SHP77 (cell line): Measurements from ENCODE around the gene RHOD.

Experiments used
- DNase-seq, 2 experiments: peaks; one replicate each; lab custom pipeline; 2025; lab: John Stamatoyannopoulos, UW

The RHOD gene, protein sequence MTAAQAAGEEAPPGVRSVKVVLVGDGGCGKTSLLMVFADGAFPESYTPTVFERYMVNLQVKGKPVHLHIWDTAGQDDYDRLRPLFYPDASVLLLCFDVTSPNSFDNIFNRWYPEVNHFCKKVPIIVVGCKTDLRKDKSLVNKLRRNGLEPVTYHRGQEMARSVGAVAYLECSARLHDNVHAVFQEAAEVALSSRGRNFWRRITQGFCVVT

DNA sequence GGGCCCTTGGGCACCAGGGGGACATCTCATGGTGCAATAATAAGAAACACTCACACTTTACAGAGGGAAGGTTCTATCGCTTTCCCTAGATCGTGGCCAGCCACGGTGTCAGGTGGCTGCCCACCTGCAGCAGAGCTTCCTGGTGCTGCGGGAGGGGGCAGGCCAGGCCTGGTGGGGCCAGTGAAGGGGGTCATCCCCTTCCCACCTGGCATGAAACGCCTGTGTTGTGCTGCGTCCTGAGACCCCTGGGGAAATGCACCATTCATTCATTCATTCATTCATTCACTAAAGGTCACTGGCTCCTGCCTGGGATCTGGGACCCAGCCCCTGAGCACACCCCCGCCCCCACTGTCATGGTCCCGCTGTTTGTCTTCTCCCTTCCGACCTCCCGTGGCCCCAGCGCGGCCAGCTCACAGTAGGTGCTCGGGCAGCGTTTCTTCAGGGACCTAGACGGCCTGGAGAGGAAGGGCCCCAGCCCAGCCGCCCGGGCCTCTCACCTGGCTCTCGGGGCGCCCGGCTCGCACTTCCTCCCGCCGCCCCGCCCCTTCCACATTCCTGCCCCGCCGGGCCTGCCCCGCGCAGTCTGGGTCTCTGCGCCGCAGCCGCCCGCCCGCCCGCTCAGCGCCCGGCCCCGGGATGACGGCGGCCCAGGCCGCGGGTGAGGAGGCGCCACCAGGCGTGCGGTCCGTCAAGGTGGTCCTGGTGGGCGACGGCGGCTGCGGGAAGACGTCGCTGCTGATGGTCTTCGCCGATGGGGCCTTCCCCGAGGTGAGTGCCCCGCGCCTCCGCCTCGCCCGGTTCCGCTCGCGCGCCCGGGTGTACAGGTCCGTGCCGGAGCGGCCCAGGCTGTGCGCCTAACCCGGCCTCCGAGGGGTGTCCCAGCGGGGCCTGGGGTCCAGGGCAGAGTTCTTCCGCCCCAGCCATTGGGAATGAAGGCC lies at the start of gene RHOD:
TSS of gene RHOD (plus strand) at position 581 of the 938 bp plus-strand sequence. CDS start at position 637, 56 bp downstream.
- no peak for DNase-seq

DNA sequence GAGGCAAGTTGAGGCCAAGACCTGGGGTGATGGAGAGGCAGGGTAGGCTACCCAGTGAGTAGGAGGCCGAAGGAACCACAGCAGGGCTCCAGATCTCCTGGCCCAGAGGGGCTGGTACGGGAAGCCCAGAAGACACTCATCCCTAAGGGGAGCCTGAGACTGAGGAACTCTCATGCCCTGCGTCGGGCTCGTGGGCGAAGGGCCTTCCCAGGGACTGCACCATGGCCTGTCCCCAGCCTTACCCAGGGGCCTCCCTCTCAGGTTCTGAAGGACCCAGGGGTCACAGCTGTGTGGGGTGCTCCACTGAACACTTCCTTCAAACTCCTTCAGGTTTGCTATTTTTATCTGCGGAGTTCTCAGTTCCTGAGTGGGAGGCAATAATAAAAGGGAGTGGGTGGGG lies 49.5 kb upstream of the RHOD start:
- DNase-seq = no peak

DNA sequence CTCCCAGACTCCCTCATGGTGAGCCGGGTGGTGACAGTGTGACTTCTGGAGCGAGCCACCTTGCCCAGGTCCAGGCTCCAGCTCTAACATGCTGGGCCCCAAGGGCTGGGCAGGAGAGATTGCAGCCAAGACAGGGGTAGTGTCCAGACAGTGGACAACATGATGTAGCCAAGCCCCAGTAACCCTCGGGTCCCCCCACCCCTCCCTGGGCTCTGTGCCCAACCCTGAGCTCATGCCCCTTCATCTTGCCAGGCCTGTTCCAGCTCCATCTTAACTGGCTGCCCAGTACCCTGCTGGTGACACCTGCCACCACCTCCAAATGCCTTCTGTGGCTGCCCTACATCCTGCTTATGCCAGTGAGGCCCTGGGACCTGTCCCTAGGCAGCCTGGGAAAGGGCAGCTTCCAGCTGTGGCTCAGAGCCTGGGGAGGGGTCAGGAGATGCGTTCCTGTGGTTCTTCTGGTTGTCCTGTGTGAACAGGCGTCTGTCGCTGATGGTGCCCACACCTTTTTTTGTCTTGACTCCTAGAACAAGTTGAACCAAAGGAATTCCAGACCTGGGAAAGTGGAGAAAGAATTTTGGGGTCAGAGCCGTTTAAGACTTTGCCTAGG lies 46.2 kb upstream of the RHOD start:
- DNase-seq = no peak

DNA sequence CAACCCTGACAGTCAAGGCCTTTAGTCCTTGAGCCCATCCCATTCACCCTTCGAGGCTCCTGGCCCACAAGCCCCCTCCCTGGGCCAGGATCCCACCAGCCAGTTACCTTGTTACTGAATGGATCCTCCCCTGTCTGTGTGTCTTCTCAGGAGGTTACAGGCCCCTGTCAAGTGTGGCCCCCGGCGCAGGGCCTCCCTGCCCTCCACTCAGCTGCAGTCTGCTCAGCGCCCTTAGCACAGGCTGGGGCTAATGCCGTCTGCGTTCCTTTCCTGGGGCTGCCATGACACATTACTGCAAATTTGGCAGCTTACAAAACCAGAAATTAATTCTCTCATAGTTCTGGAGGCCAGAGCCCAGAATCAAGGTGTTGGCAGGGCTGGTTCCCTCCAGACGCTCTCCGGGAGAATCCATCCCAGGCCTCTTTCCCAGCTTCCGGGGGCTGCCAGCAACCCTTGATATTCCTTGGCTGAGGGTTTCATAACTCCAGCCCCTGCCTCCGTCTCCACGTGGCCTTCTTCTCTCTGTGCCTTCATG lies 43.1 kb upstream of the RHOD start:
- DNase-seq = no peak

DNA sequence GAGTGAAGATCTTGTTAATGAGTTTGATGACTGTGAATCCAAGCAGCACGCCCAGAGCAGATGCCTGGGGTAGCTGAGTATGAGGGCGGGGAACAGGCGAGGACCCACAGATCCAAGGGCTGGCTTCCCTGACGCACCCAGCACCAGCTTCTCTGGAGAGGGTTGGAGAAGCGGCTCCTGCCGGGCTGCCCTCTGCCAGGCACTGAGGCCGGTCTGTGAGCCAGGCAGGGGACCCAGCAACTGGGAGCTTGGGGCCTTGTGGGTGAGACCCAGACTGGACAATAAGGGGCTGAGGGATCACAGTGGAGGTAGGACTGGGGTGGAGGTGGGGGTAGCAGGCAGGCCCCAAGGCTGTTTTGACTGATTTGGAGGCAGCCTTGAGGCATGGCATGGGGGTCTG lies 42.3 kb upstream of the RHOD start:
- no peak for DNase-seq

DNA sequence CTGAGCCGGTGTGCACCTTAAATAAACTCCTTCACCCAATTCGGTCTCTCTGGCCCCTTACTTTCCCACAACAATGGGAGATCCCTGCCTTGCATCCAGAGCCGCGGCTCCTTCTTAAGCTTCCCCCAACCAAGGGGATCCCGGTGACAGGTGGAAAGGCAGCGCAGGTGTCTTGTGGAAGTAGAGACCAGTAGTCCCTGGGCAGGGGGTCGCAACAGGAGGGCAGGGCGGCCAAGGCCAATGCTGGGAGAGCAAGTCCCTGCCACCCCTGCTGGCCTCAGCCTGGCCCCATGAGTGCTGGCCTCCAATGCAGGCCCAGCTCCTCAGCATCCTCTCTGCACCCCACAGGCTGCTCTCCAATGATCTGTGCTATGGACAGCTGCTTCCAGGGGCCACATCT lies 41.6 kb upstream of the RHOD start:
- DNase-seq = no peak

- no peak for DNase-seq
Observed at GRCh38 chr11:67016550-67016949, 40.1 kb upstream of the RHOD start.

GRCh38 chr11:67020949-67021348 lies 35.7 kb upstream of the RHOD start:
- DNase-seq = no peak

DNA sequence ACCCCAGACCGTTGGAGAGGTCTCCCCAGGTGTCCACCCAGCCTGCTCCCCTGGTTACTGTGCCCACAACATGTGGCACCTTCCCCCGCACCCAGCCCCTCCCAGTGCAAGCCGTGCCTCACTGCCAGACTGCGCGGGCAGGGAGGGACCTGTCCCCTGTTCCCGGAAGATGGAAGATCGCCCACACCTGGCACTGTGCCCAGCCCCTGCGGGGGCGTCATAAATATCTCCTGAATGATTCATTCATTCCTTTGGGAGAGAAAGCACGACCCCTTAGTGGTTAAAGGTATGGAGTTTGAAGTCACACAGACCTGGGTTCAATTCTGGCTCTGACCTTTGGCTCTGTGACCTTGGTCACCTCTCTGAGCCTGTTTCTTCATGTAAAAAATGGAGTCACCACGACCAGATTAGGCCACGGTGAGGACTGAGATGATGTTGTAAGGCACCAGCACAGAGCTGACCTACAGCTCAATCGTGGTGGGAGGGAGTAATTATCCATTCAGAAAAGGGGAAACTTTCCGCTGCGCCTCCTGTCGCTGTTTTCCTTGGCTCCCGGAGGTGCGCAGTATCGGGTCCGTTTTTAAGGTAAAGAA lies 34.2 kb upstream of the RHOD start:
- DNase-seq = peak in 1 of 2 experiments; percentile 45

- DNase-seq = no peak
Observed at GRCh38 chr11:67022961-67023956, 33.4 kb upstream of the RHOD start, which contains the start of gene SYT12. SYT12 (plus strand) TSS chr11:67023134; CDS start chr11:67030145, 7,011 bp downstream.

- DNase-seq = no peak
Observed at GRCh38 chr11:67023957-67024353, 32.7 kb upstream of the RHOD start.

DNA sequence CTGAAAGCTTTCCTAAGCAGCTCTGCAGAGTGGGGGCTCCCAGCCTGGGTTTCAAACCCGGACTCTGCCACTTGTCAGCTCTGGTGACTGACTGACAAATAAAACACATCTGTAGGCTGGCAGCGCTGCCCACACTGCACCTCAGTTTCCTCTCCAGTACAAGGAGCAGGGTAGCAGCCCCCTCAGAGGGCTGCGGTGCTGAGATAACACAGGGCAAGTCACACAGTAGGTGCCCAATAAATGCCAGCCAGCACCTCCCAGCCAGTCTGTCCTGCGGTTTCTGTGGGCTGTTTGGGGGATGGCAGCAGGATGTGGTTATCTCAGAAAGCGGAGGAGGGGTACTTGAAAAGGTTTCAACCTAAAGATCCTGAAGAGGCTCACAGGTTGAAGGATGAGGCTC lies 32.2 kb upstream of the RHOD start:
- DNase-seq = no peak

- DNase-seq = no peak
Observed at GRCh38 chr11:67024966-67025365, 31.7 kb upstream of the RHOD start.

GRCh38 chr11:67025750-67026149 lies 30.9 kb upstream of the RHOD start:
- DNase-seq = no peak

DNA sequence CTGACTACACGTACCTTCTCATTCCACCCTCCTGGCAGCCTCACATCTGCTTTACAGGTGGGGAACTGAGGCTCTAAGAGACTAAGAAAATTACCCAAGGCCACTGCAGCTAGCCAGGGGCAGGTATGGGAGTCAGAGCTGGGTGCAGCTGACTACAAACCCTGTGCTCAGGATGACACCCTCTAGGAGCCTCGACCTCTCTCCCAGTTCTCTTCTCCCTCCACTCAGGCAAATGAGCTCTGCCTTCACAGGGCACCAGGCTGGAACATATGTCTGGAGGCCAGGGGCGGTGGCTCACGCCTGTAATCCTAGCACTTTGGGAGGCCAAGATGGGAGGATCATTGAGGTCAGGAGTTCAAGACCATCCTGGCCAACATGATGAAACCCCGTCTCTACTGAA lies 29.7 kb upstream of the RHOD start:
- DNase-seq = no peak

DNA sequence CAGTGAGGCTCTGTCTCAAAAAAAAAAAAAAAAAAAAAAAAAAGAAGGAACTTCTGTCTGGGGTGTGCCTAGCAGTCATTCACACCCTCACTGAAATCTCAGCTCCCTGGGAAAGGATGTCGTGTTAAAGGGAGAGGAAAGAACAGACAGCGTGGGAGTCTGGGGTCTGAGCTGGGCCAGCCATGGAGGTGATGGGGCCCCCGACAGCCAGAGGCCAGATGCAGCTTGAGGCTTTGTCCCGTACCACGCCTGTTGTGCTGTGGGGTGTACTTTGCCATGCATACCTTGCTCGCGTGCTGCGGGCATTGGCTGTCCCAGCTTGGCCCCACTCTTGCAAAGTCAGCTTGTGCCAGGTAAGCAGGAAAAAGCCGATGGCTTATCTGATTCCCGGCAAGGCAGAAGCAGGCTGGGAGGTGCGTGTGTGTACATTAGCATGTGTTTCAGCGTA lies 29.1 kb upstream of the RHOD start:
- no peak for DNase-seq

DNA sequence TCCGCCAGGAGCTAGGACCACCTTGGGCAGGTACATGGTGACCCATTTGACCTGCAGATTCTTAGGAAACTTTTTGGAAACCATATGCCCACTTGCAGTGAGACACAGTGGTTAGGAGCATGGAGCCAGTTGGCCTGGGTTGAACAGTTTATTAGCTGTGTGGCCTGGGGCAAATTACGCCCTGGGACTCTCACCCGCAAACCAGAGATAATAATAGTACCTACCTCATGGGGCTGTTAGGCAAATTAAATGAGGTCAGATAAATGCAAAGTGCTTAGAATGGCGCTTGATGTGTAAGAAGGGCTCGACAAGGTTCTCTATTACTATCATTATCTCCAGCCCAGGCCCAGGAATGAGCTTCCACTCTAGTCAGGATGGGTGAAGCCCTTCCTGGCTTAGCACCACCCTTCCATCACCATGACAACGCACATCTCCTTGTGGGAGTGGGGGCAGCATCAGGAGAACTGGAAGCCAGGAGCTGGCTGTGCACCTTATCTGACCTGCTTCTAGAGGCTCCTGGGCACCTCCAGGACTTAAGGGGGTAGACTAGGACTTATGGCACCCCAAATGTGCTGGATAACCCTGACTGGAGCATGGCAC lies 28.6 kb upstream of the RHOD start:
- no peak for DNase-seq

DNA sequence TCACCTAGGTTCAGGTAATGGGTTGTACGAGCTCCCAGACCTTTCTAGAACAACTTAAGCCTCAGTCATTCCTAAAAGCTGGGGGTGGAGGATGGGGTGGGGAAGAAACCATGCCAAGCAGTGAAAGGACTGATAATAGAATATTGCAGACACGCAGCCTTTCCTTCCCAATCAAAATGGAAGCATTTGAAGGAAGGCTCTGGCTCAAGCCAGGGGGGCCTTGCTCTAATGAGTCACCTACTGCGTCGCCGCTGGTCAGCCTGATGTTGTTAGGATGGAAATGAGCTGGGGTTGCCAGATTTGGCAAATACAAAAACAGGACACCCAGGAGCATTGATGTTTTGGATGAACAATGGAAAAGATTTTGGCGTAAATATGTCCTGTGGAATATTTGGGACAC lies 27.5 kb upstream of the RHOD start:
- no peak for DNase-seq

GRCh38 chr11:67030976-67031375 lies 25.7 kb upstream of the RHOD start:
- no peak for DNase-seq

DNA sequence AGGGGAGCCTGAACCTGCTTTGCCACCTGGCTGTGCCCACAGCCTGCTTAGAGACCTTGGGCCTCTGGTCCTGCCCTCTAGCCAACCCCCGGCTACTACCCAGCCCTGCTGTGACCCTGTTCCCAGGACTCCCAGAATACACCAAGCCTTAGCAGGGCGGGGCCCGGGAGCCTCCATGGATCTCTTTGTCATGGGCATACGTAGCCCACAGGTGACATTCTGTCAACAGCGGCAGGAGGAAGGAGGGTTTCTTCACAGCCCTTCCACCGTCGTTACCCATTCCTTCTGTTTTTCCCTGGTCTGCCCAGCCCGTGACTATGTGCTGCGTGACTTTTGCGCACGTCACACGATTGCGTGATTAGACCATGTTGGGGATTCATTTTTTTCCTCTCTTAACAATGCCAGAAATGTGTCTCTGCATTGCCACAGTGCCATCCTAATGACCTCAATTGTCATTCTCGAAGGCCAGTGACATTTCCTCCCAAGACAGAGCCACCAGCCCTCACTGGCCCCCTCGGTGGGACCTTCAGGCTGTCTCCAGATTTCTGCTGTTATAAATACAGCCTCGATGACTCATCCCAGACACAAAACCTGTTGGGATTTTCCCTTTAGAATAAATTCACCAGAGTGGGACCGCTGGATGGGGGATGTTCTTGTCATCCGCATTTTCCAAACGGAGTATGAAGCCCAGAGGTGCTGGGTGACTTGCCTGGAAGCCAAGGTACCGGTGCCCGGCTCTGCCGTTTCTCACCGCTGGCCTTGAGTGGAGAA lies 24.7 kb upstream of the RHOD start:
- DNase-seq = no peak
